HG02884 (cell line): ENCODE measurements around the gene DGUOK.

Experiments used
- ATAC-seq: cut with Tn5 transposase; IDR thresholded peaks from one replicate; pipeline ENCODE4 v1.9.1; 2021; ENCODE audit warnings: mild to moderate bottlenecking, moderate library complexity; ENCODE audit not compliant: unreplicated experiment

The DGUOK gene

DNA sequence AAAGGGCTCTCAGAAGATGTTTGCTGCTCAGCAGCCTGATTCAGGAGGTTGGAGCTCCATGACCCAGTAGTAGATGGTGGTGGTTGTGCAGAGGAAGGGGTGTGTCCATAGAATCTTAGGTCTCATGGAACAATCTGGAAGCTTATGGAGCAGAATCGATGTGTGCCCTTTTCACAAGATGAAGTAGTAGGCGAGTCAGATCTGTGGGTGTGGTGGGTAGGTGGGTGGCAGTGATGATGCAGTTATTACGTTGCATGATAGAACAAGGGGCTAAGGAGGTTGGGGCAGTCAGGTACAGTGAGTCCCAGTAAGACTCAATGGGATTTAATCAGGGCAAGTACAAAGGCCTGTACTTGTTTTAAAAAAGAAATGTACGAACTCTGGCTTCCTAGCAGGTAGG, 67.1 kb downstream of the DGUOK start:
- ATAC-seq: no peak

DNA sequence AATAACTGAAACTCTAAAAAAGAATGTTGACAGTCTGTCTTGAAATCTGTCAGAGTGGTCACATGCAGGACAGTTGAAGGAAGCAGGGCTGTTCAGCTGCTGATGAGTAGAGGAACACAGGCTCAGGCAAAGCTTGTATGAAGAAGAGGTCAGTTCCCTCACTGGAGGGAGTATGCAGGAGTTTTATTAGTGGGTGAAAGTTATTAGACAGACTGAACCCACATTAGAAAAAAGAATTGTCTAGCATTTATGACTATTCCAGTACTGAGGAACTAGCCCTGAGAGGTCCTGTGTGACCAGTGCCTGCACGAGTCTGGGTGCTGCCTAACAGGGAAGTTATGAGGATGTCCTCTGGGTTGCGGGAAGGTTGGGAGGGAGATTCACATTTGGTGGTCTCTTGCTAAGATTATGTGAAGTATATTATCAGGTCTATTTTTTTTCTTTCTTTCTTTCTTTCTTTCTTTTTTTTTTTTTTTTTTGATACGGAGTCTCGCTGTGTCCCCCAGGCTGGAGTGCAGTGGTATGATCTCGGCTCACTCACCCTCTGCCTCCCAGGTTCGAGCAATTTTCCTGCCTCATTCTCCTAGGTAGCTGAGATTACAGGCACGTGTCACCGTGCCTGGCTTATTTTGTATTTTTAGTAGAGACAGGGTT, 67.6 kb downstream of the DGUOK start:
- no peak for ATAC-seq

DNA sequence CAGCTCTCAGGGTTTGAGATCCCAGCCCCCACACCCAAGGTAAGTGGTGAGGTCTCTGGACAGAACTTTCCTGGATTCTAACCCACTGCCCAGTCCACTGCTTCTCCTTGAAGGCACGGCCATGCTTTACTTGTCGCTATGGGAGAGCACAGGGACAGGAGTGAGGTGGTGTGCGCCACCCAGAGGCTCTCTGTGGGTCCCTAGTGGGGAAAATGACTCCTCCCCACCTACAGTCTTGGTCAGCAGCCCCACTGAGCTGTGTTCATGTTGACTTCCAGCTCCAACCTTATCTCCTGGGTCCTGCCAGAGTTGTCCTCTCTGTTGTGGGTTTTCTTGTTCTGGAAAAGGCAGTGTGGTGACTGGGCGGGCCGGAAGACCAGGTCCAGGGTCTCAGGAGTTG, 69.1 kb downstream of the DGUOK start:
- no peak for ATAC-seq

DNA sequence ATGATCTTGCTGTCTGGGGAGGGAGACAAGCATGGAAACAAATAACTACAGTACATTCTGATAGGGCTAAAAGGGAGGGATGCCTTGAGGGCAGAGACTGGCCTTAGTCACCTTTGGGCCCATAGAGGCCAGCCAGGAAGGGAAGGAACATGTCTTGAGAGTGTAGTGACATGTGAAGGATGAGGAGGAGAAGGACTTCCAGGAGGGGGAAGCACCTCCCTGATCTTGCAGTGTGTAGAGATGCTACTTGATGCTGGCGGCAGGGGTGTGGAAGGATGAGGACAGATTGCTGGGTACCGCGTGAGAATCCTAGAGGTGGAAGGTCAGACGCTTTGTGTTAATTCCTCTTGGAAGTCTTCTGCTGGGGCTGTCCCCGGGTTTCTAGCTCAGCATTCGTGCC, 71.1 kb downstream of the DGUOK start:
- ATAC-seq: no peak

DNA sequence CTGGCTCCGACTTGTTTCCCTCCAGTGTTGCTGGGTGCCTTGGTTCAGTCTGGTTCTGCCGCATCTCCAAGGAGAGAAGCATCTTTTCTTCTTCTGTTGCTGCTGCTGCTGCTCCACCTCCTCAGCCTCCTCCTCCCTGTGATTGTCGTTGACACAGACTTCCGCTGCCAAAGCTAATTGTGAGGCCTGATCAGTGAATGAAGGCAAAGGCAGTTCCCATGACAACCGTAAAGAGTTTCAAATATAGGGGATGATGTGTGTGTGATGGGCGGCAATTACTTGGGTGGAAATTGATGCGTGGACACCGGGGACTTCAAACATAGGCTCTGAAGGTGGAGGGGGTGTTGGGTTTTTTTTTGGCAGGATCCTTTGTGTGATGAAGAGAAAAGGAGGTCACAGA, 71.8 kb downstream of the DGUOK start:
- ATAC-seq: no peak

DNA sequence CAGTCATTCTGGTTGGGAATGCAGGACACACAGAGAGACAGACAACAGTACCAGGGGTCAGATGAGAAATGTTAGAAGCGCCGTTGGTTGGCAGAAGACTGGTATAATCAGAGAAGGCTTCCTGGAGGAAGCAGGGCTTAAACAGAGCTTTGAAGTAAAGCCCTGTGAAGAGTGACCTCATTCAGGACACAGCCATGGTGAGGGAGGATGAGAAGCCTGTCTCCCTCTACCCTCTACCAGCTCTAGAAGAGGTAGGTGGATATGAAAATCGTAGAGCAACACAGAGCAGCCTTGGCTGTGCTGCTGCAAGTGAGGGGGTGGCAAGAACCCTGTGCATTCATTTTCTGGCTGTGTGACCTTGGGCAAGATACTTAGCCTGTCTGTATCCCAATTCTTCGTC, 72.3 kb downstream of the DGUOK start:
- no peak for ATAC-seq

DNA sequence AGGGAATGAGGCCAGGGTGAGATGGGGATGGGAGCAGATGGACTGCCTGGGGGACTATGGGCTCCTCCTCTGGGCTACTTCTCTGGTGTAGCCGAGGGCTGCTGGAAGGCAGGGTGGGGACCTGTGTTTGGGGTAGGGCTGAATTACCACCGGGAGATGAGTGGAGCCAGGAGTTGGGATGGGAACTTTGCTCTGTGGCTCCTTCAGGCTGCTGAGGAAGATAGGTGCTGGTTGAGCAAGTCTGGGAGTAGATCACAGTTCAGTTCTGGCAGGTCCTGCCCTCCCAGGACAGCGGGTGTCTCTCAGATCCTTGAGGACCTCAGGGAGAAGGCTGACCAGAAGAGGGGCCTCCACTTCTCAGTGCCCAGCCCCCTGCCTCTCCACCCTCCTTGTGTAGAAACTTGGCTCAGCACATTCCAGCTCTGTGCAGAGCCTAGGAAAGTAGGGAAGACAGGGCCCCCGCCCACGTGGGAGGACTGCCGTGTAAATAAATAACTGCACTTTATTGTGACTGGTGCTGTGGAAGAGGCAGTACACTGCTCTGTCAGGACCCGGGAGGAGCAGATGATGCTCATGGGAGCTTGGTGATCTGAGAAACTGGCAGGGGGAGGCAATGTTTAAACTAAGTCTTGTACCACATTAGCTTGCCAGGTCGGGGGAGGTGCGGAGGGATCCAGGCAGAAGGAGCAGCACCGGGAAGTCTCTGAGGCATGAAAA, 73.4 kb downstream of the DGUOK start:
- ATAC-seq: no peak

DNA sequence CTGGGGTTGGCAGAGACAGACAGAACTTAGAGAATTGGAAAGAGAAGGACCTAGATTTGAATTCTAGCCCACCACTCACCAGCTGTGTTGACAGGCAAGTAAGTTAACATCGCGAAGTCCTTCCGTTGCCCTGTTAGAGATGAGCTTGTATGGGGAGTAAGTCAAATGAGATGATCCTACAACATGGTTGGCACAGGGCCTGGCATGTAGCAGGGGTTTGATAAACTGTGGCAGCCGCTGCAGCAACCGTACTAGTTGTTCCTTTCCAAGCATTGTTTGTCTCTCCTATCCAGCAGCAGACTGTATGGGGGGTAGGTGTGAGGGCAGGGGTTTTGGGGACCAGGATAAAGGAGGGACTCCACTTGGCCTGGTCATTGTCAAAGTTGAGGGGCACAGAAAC, 74.0 kb downstream of the DGUOK start:
- no peak for ATAC-seq

DNA sequence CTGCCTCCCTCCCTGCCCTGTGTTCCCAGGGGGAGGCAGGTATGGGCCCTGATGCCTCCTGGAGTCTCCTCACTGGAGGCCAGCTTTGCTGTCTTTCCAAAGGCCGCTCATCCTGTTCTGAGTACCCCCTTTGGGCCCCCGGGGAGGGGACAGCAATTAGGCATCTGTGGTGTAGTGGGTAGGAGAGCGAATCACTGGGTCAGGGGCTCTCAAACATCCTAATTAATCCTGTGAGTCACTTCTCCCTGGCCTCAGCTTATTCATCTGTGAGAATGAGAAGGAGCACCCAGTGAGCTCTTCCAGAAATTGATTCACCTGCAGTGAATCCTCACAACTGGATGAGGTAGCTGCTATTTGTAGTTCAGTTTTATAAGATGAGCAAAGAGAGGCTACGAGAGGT, 74.4 kb downstream of the DGUOK start:
- no peak for ATAC-seq

DNA sequence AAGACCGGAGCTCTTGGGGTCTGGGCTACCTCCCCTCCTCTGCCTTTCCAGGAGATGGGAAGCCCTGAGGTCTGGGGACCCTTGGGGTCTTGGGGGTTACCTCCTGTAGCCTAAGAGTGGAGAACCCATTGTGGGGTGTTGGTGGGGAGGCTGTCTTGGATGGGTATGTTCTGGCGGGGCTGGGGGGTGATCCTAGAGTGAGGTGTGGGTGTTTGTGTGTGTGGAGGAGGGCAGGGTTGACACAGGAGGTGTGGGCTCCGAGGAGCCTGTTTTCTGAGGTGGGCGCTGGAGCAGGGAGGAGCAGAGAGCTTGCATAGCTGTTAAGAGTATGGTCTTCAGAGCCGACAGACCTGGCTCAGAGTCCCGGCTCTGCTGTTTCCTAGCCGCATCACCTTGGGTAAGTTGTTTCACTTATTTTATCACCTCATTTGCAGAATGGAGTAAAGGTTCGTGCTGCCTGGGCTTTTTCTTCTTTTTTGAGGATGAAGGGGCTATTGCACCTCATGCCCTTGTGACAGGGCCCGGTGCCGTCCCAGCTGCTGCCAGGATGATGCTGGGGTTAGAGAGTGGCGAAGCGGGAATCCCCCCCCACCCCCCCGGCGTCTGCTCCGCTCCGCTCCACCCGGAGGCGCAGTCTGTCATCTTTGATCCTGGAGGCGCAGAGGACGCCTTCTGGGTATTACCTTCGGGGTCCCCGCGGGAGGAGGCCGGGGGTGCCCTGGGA, 75.3 kb downstream of the DGUOK start:
- peak; percentile 43 for ATAC-seq

DNA sequence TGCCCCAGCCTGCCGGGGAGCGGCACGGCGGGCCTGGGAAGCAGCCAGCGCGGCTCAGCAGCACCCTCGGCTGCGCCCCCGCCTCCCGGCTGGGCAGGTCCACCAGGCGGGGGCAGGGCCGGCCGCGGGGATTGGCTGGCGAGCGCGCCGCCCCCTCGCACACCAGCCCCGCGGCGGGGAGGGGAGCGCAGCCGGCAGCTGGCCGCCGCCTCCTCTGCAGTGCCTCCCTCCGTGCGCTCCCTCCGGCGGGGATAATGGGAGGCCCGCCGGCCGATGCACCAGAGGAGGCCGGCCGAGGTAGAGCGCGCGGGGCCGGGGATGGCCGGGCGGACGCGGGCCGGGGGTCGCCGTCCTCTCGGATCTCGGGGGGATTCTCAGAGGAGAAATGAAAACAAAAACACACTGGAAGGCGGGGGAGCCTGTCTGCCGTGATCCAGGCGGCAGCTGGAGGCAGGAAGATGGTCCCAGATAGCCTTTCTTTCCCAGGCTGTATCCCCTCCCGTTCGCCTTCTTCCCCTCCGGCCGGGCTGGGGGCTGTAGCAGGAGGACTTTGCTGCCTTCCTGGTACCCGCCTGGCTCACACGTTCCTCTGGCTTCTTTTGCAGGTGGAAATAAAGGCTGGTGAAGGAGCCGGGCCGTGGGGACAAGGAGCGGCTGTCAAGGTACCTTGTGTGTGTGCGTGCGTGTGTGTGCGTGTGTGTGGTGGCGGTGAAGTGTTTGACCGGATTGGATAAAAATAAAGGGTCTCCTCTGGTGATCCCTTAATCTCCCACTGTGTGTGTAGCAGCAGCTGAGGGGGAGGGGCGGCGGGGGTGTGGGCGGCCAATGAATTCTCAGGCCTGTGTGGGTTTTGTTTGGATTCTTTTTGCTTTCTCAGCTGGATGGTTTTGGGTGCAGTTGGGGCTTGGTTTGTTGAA, 76.1 kb downstream of the DGUOK start:
- peak; percentile 75 for ATAC-seq

DNA sequence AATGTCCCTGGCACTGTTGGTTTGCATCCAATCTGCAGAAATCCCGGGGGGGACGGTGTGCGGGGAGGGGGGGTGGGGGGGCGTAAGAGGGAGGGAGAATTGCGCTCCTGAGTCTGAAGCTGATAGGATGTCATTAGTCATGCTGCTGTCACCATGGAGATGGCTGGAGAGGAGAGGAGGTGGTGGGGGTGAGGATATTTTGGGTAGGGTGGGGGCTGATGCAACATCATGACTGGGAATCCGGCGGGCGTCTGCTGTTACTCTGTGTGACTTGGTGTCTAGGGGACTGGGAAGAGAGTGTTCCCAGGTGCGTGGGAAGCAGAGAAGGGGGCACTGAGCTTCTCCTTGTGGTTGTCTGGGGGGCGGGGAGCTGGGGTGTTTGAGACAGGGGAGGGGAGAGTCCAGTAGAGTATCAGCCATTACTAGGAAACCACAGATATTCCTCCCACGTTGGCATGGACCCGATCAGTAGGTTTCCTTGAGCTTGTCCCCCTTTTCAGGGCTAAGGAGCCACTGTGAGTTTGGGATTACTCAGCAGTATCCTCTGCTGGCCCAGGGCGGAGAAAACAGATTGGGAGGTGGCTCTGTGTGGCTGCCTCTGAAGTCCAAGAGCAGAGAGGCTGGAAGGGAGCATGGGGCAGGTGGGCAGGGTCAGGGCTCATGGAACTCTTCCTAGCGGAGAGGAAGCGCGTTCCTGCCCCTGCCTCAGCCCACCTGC, 77.0 kb downstream of the DGUOK start:
- ATAC-seq: no peak

DNA sequence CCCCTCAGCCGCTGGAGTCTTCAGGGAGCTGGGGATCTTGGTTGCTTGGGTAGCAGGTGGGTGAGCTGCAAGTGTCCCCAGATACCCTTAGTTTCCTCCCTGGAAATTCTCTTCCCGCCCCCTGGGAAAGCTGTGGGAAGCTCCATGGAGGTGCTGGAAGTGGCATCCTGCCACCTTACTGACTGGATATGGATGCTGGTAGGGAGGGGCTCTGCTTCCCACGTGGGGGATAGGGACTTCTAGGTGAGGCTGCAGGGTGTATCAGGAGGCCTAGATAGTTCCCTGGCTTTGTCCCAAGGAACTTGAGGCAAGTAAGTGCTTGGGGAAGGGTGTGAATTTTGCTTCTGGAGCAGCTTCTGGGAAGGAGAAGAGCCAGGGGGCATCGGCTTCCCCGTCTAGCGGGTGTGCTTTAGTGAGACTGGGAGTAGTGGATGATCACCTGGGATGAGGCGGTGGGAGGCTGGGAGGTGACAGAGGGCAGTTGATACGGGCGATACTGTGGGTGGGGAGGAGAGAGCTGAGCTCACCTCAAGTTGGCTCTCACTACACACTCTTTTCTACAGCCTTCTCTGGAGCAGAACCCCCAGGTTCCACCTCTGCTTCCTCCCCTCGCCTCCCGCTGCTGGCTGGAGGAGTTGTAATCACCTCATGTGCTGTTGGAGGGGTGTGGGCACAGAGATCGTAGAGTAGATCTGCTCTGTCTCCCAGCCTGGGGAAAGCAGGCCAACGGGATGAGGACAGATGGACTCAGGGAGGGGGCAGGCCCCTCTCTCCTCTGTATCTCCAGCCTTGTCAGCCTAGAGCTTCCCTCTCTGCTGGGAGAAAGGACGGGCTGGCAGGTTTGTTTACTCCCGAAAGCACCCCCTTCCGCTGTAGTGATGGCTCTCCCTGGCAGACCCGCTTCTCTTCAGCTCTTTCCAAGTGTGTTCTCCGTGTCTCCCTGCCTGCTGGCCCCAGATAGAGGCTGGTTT, 77.8 kb downstream of the DGUOK start:
- no peak for ATAC-seq

DNA sequence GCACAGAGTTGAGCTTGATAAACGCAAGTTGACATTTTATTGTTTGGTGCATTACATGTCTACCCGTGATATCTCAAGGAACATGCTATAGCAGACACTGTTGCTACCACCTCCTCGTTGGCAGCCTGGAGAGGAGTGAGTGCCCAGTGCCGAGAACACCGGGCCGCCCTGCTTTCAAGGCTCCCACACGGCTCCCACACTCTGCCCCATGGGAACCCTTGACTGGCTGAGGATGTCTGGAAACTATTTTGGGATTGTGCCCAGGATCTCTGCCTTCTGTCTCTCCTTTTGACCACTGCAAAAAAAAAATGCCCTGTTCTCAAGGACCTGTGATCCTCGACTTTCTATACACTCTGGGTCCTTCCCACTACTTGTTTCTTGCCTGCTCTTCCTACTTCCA, 79.1 kb downstream of the DGUOK start:
- no peak for ATAC-seq

DNA sequence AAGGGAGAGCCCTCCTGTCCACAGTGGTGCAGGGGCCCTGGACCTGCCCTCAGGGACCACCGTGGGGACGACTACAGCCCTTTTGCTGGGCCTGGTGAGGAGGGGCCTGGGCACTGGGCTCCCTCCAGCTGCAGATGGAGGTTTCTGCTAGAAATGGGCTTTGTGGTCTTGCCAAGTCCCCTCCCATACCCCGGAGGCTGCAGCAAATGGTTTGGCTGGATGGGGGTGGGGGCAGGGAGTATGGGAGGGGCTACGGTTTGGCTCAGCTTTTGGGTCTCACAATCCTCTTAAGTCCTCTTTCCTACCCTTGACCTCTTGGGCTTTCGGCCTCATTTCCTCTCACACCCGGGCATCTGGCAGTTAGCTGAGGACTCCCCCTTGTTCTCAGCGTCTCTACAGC, 79.8 kb downstream of the DGUOK start:
- no peak for ATAC-seq

DNA sequence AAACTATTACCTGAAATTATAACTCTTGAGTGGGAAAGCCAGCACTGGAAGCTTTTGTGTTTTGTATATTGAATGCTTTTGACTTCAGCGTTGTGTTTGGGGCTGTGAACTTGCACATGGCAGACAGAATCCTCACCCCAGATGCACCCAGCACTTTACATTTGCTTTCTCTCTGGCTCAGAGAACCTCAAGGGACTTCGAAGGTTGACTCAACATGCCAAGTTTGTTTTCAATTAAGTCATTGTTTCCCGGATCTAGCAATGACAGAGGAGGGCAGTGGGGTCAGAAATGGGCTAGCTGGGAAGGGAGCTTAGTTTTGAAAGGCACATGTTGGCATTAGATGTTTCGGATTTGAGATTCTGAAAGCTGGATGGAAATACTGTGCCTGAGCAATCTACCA, 80.4 kb downstream of the DGUOK start:
- ATAC-seq: no peak

DNA sequence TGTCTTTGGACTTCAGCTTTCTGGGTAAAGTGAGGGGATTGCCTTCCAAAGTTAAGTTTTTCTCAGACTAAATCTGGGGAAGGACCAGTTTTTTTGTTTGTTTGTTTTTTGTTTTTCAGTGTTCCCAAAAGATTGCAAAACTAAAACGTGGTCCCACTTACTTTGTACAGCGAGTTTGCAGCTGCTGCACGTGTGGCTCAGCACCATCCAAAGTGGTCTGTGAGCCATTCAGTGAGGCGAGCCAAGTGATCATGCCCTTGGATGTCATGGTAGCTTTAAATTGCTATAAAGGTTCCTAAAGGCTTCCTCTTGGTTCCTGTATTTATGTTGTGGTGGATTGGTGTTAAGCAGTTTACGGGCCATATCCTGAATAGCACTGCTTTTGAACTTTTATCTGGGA, 81.0 kb downstream of the DGUOK start:
- ATAC-seq: no peak
